KMS-11 (cell line): ENCODE results near the gene TENM3.

Experiments used
- H2AFZ ChIP-seq: fragments of 200-600 bp; sonication (generic); 2 replicates; pipeline ENCODE4 v1.6.1; 2016; ENCODE audit warnings: antibody characterized with exemption, mixed run types, low read depth
- H3K27ac ChIP-seq: fragments of 200-600 bp; sonication (generic); 2 replicates; pipeline ENCODE4 v1.6.1; 2016; ENCODE audit warnings: mild to moderate bottlenecking, mixed run types
- H3K27me3 ChIP-seq: fragments of 200-600 bp; sonication (generic); 2 replicates; pipeline ENCODE4 v1.6.1; 2017; ENCODE audit warnings: mild to moderate bottlenecking, low read depth, mixed run types, moderate library complexity; ENCODE audit not compliant: insufficient read depth
- H3K36me3 ChIP-seq: fragments of 200-600 bp; sonication (generic); 2 replicates; pipeline ENCODE4 v1.6.1; 2017; ENCODE audit warnings: mild to moderate bottlenecking, mixed run types; ENCODE audit not compliant: insufficient read depth
- H3K4me1 ChIP-seq: fragments of 200-600 bp; sonication (generic); 2 replicates; pipeline ENCODE4 v1.6.1; 2016; ENCODE audit warnings: mild to moderate bottlenecking, low read depth, mixed run types; ENCODE audit not compliant: poor library complexity, severe bottlenecking
- H3K4me2 ChIP-seq: fragments of 200-600 bp; sonication (generic); 2 replicates; pipeline ENCODE4 v1.7.0; 2016; ENCODE audit warnings: mild to moderate bottlenecking, mixed run types
- H3K4me3 ChIP-seq: fragments of 200-600 bp; sonication (generic); IDR thresholded peaks from 2 replicates; pipeline ENCODE4 v1.6.1; 2017; ENCODE audit warnings: low read depth, low read length, mixed read lengths; ENCODE audit not compliant: insufficient read depth
- H3K79me2 ChIP-seq: fragments of 200-600 bp; sonication (generic); 2 replicates; pipeline ENCODE4 v1.6.1; 2016; ENCODE audit warnings: low read depth, mixed run types; ENCODE audit not compliant: insufficient read depth
- H3K9ac ChIP-seq: fragments of 200-600 bp; sonication (generic); 2 replicates; pipeline ENCODE4 v1.6.1; 2016; ENCODE audit warnings: mild to moderate bottlenecking, mixed run types
- H4K20me1 ChIP-seq: fragments of 200-600 bp; sonication (generic); 2 replicates; pipeline ENCODE4 v1.6.1; 2016; ENCODE audit warnings: mild to moderate bottlenecking, mixed run types; ENCODE audit not compliant: insufficient read depth
- CTCF ChIP-seq: fragments of 200-600 bp; sonication (generic); conservative IDR thresholded peaks from 2 replicates; pipeline ENCODE4 v1.6.1; 2017; ENCODE audit warnings: low read depth, mild to moderate bottlenecking, antibody characterized with exemption, low read length, moderate library complexity, mixed read lengths

The TENM3 gene

GRCh38 chr4:182748949-182749348 lies 505.7 kb downstream of the TENM3 start:
- Histone ChIP-seq H3K27me3 (no peaks in the 10 kb centered on the region), H3K27ac (no peak overlapping the region), H3K9ac (no peak overlapping the region), H3K4me1 (peaks cover 36% of the 10 kb centered on the region), H3K79me2 (no peaks in the 10 kb centered on the region), H3K4me3 (no peak overlapping the region), H4K20me1 (no peaks in the 10 kb centered on the region), H2AFZ (no peak overlapping the region), H3K4me2 (no peak overlapping the region), H3K36me3 (no peaks in the 10 kb centered on the region)
- no peak for TF ChIP-seq CTCF

GRCh38 chr4:182749667-182750167 lies 506.5 kb downstream of the TENM3 start:
- H3K27ac ChIP-seq = no peak overlapping the region
- no peaks in the 10 kb centered on the region for H4K20me1 ChIP-seq
- H3K4me3 ChIP-seq = no peak overlapping the region
- H3K36me3 ChIP-seq = no peaks in the 10 kb centered on the region
- H3K9ac ChIP-seq = no peak overlapping the region
- no peak overlapping the region for H3K4me2 ChIP-seq
- no peak overlapping the region for H2AFZ ChIP-seq
- TF ChIP-seq CTCF = no peak
- H3K27me3 ChIP-seq = no peaks in the 10 kb centered on the region
- no peaks in the 10 kb centered on the region for H3K79me2 ChIP-seq
- H3K4me1 ChIP-seq = peaks cover 44% of the 10 kb centered on the region

- Histone ChIP-seq H3K4me2 (no peak overlapping the region; the same call in 1 of the 2 replicates), H3K36me3 (no peaks in the 10 kb centered on the region), H3K9ac (no peak overlapping the region), H3K27ac (no peak overlapping the region), H3K27me3 (no peaks in the 10 kb centered on the region), H3K4me3 (no peak overlapping the region), H2AFZ (no peak overlapping the region), H3K79me2 (no peaks in the 10 kb centered on the region), H4K20me1 (no peaks in the 10 kb centered on the region), H3K4me1 (peaks cover 58% of the 10 kb centered on the region)
- TF ChIP-seq CTCF = no peak
Measured at GRCh38 chr4:182752158-182752910, 509.1 kb downstream of the TENM3 start.

- Histone ChIP-seq H3K4me1 (peaks cover 75% of the 10 kb centered on the region), H4K20me1 (no peaks in the 10 kb centered on the region), H2AFZ (no peak overlapping the region), H3K79me2 (no peaks in the 10 kb centered on the region), H3K27me3 (no peaks in the 10 kb centered on the region), H3K4me2 (peak overlapping the region; percentile 47; the same call in 1 of the 2 replicates), H3K27ac (no peak overlapping the region), H3K4me3 (no peak overlapping the region), H3K9ac (no peak overlapping the region), H3K36me3 (no peaks in the 10 kb centered on the region)
- no peak for TF ChIP-seq CTCF
Measured at GRCh38 chr4:182754895-182755294, 511.7 kb downstream of the TENM3 start.
